IMR-90 (cell line): Measurements from ENCODE around the gene TRAF3IP1. TPM values are rescaled to one million over a fixed set of nuclear protein-coding genes. Genes with fewer than 3 reads are reported as not detected.
A peak's percentile ranks its signal among the peaks of the same experiment; 100 is the strongest.

Experiments used
- ATAC-seq: fragments of 200-7000 bp; cut with Tn5 transposase; 2 replicates; pipeline ENCODE4 v1.9.1; 2020; ENCODE audit warnings: low read depth, mild to moderate bottlenecking, moderate library complexity
- BruUV-seq: library from RNA; stranded (reverse); fragments of 400-500 nt; replicated peaks from 2 replicates; lab custom pipeline; 2021; lab: Mats Ljungman, UMichigan
- CTCF ChIA-PET: fragments of 300-600 bp; formaldehyde crosslinking; extraction: SDS; loops from one replicate; lab custom pipeline; 2021; ENCODE audit warnings: antibody characterized with exemption; lab: Yijun Ruan, JAX
- POLR2A ChIA-PET: fragments of 300-600 bp; sonication (Branson Sonifier 250); formaldehyde crosslinking; loops from one replicate; lab custom pipeline; 2022; ENCODE audit warnings: antibody characterized with exemption; ENCODE audit not compliant: unreplicated experiment; lab: Charles Lee
- DNase-seq: peaks from one replicate; pipeline ENCODE4 v3.0.0; 2013
- H2AFZ ChIP-seq: replicated peaks from 2 replicates; pipeline ENCODE3; 2013; ENCODE audit warnings: low read length, mild to moderate bottlenecking; ENCODE audit not compliant: poor library complexity
- H2AK5ac ChIP-seq: 2 replicates; pipeline ENCODE4 v1.6.1; 2013; ENCODE audit warnings: low read depth, low read length, inconsistent platforms
- H2AK9ac ChIP-seq: replicated peaks from 2 replicates; pipeline ENCODE3; 2013; ENCODE audit warnings: mild to moderate bottlenecking, low read depth, low read length, moderate library complexity; ENCODE audit not compliant: poor library complexity
- H2BK120ac ChIP-seq: 2 replicates; pipeline ENCODE4 v1.6.1; 2013; ENCODE audit warnings: low read depth, low read length, inconsistent platforms
- H2BK15ac ChIP-seq: 3 replicates; pipeline ENCODE4 v1.6.1; 2013; ENCODE audit warnings: low read depth, low read length, inconsistent platforms
- H2BK20ac ChIP-seq: 2 replicates; pipeline ENCODE4 v1.6.1; 2013; ENCODE audit warnings: low read depth, mild to moderate bottlenecking, inconsistent platforms, low read length, moderate library complexity
- H2BK5ac ChIP-seq: 2 replicates; pipeline ENCODE4 v1.6.1; 2013; ENCODE audit warnings: mild to moderate bottlenecking, low read depth, low read length, inconsistent platforms; ENCODE audit not compliant: poor library complexity, severe bottlenecking
- H3K14ac ChIP-seq: replicated peaks from 2 replicates; pipeline ENCODE4 v1.6.1; 2013; ENCODE audit warnings: low read depth, low read length, inconsistent platforms
- H3K18ac ChIP-seq: 2 replicates; pipeline ENCODE4 v1.6.1; 2013; ENCODE audit warnings: low read depth, low read length, control low read depth
- H3K23ac ChIP-seq: 2 replicates; pipeline ENCODE4 v1.6.1; 2013; ENCODE audit warnings: low read depth, low read length, inconsistent platforms
- H3K27ac ChIP-seq: 2 replicates; pipeline ENCODE4 v1.5.1; 2013; ENCODE audit warnings: mild to moderate bottlenecking, control low read depth, low read length; ENCODE audit not compliant: insufficient read depth
- H3K27me3 ChIP-seq: 2 replicates; pipeline ENCODE4 v1.6.1; 2013; ENCODE audit warnings: low read length; ENCODE audit not compliant: control insufficient read depth, insufficient read depth
- H3K36me3 ChIP-seq: 2 replicates; pipeline ENCODE4 v1.6.1; 2013; ENCODE audit warnings: low read length, mixed read lengths; ENCODE audit not compliant: control insufficient read depth, insufficient read depth
- H3K4ac ChIP-seq: 2 replicates; pipeline ENCODE4 v1.6.1; 2013; ENCODE audit warnings: low read depth, low read length, inconsistent platforms
- H3K4me1 ChIP-seq: 2 replicates; pipeline ENCODE4 v1.6.1; 2013; ENCODE audit warnings: low read length, mixed read lengths; ENCODE audit not compliant: control insufficient read depth, insufficient read depth
- H3K4me2 ChIP-seq: 2 replicates; pipeline ENCODE4 v1.6.1; 2013; ENCODE audit warnings: low read depth, mild to moderate bottlenecking, control low read depth, low read length, moderate library complexity
- H3K4me3 ChIP-seq: 2 replicates; pipeline ENCODE4 v1.5.1; 2013; ENCODE audit warnings: low read depth, mild to moderate bottlenecking, control low read depth, low read length, moderate library complexity; ENCODE audit not compliant: insufficient read depth
- H3K56ac ChIP-seq: 2 replicates; pipeline ENCODE4 v1.6.1; 2013; ENCODE audit warnings: low read length, inconsistent platforms; ENCODE audit not compliant: insufficient read depth; ENCODE audit errors: extremely low read depth
- H3K79me1 ChIP-seq, 2 experiments: 2 replicates each; pipeline ENCODE4 v1.6.1; 2013; ENCODE audit warnings: low read length in 2 of 2, inconsistent platforms in 1 of 2, low read depth in 1 of 2
- H3K9ac ChIP-seq: 2 replicates; pipeline ENCODE4 v1.6.1; 2013; ENCODE audit warnings: low read depth, low read length, control low read depth
- H3K9me1 ChIP-seq: 2 replicates; pipeline ENCODE4 v1.6.1; 2013; ENCODE audit warnings: low read length, inconsistent platforms; ENCODE audit not compliant: insufficient read depth
- H3K9me3 ChIP-seq: 2 replicates; pipeline ENCODE4 v1.6.1; 2013; ENCODE audit warnings: low read length; ENCODE audit not compliant: control insufficient read depth, insufficient read depth
- H4K20me1 ChIP-seq: 2 replicates; pipeline ENCODE4 v1.6.1; 2013; ENCODE audit warnings: low read length, inconsistent platforms; ENCODE audit not compliant: insufficient read depth
- H4K5ac ChIP-seq: 2 replicates; pipeline ENCODE4 v1.6.1; 2013; ENCODE audit warnings: mild to moderate bottlenecking, low read depth, low read length, control low read depth
- H4K8ac ChIP-seq, 2 experiments: 2 replicates each; pipeline ENCODE4 v1.6.1; 2013; ENCODE audit warnings: low read depth in 2 of 2, low read length in 2 of 2, control low read depth in 1 of 2, inconsistent platforms in 1 of 2
- H4K91ac ChIP-seq: 2 replicates; pipeline ENCODE4 v1.6.1; 2013; ENCODE audit warnings: low read depth, low read length, inconsistent platforms; ENCODE audit not compliant: insufficient read depth
- MAZ ChIP-seq: IDR thresholded peaks from 2 replicates; pipeline ENCODE4 v1.6.1; 2012; ENCODE audit warnings: low read depth, mild to moderate bottlenecking, low read length, improper control_type of control experiment, moderate library complexity, borderline replicate concordance
- NFE2L2 ChIP-seq: fragments of 150-350 bp; IDR thresholded peaks from 2 replicates; pipeline ENCODE4 v1.6.1; 2016; ENCODE audit warnings: low read depth, mild to moderate bottlenecking, low read length
- WGBS, 2 experiments: methylation state at CpG; one replicate each; pipeline versions ENCODE4 v1.1.5 to v1.1.7; 2013; ENCODE audit warnings: missing lambda C conversion rate in 2 of 2; ENCODE audit not compliant: insufficient read length in 1 of 2; ENCODE audit errors: extremely low coverage in 2 of 2; 5-methylcytosine and 5-hydroxymethylcytosine counted together
- dilution Hi-C: fragments of 300-500 bp; cut with HindIII; formaldehyde crosslinking; loops from one replicate; pipeline ENCODE4 v1.14.3; 2018; ENCODE audit warnings: low sequenced_read_pairs; ENCODE audit not compliant: unreplicated experiment
- in situ Hi-C: fragments of 300-500 bp; cut with MboI; formaldehyde crosslinking; loops from 3 replicates; pipeline ENCODE4 v1.14.3; 2019; ENCODE audit warnings: low sequenced_read_pairs, inconsistent platforms, mixed read lengths
- intact Hi-C: fragments of 100-400 bp; cut with micrococcal nuclease; formaldehyde crosslinking; loops from 2 replicates; pipeline ENCODE4 v1.10.0; 2022
- polyA plus RNA-seq, 3 experiments: library from polyadenylated mRNA; depleted of rRNA; stranded (reverse); fragments of >200 nt; gene quantifications; 2 replicates each; pipeline ENCODE4 v1.2.3, GENCODE V29; 2012; ENCODE audit warnings: low replicate concordance in 1 of 3
- total RNA-seq: library from RNA; depleted of rRNA; stranded (reverse); fragments of >200 nt; gene quantifications from 2 replicates; pipeline ENCODE4 v1.2.3, GENCODE V29; 2012
- TF ChIP-seq, protein P1 (sequence below): conservative IDR thresholded peaks from 2 replicates; pipeline ENCODE4 v1.5.1; 2012; ENCODE audit warnings: mild to moderate bottlenecking, low read depth, low read length, improper control_type of control experiment
- TF ChIP-seq, protein P2 (sequence below): fragments of 150-350 bp; IDR thresholded peaks from 2 replicates; pipeline ENCODE4 v1.6.1; 2016; ENCODE audit warnings: low read depth, mild to moderate bottlenecking, low read length, moderate library complexity, borderline replicate concordance

The TRAF3IP1 gene
- total and polyA plus RNA-seq, 2 of the 4 experiments (the other 2 are of a cell fraction): 5.9 to 8.3 TPM

DNA sequence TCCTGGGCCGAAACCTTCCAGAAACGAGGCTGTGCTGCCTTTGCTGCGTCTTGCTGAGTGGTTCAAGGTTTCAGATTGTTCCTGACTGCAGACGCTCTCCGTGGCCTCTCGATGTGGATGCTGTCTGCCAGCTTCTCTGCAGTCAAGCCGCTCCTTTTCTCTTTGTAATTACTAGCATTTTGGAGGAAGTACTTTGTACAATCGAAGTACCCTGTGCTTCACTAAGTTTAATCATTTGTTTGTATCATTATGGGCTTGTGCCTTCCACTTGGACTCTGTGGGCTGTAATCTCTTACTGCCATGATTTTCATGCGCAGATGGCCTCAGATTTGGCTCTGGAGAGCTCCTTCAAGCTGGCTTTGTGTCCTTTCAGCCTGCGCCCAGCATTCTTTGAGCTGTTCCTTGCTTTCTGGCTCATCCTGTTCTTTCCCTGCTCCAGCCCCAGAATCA lies 49.3 kb downstream of the TRAF3IP1 start:
- H3K9me3 ChIP-seq: no peaks in the 10 kb centered on the region
- H3K27me3 ChIP-seq: no peaks in the 10 kb centered on the region
- H3K18ac ChIP-seq: no peak overlapping the region
- H4K91ac ChIP-seq: no peak overlapping the region
- H2BK15ac ChIP-seq: no peak overlapping the region
- no peaks in the 10 kb centered on the region for H3K4me1 ChIP-seq
- no peak overlapping the region for H3K4me2 ChIP-seq
- no peaks in the 10 kb centered on the region; the same call in 1 of the 2 replicates for H3K9me1 ChIP-seq
- H2AFZ ChIP-seq: no peak overlapping the region
- no peak for TF ChIP-seq NFE2L2
- TF ChIP-seq MAZ: no peak
- TF ChIP-seq, protein P1, sequence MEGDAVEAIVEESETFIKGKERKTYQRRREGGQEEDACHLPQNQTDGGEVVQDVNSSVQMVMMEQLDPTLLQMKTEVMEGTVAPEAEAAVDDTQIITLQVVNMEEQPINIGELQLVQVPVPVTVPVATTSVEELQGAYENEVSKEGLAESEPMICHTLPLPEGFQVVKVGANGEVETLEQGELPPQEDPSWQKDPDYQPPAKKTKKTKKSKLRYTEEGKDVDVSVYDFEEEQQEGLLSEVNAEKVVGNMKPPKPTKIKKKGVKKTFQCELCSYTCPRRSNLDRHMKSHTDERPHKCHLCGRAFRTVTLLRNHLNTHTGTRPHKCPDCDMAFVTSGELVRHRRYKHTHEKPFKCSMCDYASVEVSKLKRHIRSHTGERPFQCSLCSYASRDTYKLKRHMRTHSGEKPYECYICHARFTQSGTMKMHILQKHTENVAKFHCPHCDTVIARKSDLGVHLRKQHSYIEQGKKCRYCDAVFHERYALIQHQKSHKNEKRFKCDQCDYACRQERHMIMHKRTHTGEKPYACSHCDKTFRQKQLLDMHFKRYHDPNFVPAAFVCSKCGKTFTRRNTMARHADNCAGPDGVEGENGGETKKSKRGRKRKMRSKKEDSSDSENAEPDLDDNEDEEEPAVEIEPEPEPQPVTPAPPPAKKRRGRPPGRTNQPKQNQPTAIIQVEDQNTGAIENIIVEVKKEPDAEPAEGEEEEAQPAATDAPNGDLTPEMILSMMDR: no peak
- TF ChIP-seq, protein P2, sequence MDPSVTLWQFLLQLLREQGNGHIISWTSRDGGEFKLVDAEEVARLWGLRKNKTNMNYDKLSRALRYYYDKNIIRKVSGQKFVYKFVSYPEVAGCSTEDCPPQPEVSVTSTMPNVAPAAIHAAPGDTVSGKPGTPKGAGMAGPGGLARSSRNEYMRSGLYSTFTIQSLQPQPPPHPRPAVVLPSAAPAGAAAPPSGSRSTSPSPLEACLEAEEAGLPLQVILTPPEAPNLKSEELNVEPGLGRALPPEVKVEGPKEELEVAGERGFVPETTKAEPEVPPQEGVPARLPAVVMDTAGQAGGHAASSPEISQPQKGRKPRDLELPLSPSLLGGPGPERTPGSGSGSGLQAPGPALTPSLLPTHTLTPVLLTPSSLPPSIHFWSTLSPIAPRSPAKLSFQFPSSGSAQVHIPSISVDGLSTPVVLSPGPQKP: no peak
- H2BK120ac ChIP-seq: no peak overlapping the region
- POLR2A ChIA-PET: no interaction called here
- BruUV-seq: no TSS peak
- intact Hi-C loops: loop anchor here (1.0 to 10.0 kb wide), 6 partner anchors 93 to 633 kb away; partner anchors contain the start of gene TWIST2
- ATAC-seq (no peak), DNase-seq (no peak)
- no peak overlapping the region for H4K5ac ChIP-seq
- no peak overlapping the region for H3K56ac ChIP-seq
- no CpG with 5 or more reads among the region's 10 CpGs for WGBS, 2 experiments
- H3K9ac ChIP-seq: no peak overlapping the region
- no peaks in the 10 kb centered on the region for H4K20me1 ChIP-seq
- in situ Hi-C loops: loop anchor here (10.0 to 25.0 kb wide), 4 partner anchors 95 to 635 kb away; no protein-coding TSS in a partner anchor
- no peak overlapping the region for H4K8ac ChIP-seq
- no peak overlapping the region for H3K23ac ChIP-seq
- dilution Hi-C loops: no loop called here
- CTCF ChIA-PET: interaction anchor here (0.6 to 1.8 kb wide), 2 partner anchors 89 to 340 kb away, joined by 4 to 5 read pairs; no protein-coding TSS in a partner anchor
- peak overlapping the region; percentile 2 for H2AK9ac ChIP-seq
- H3K79me1 ChIP-seq: no peaks in the 10 kb centered on the region
- H2BK20ac ChIP-seq: no peak overlapping the region
- no peaks in the 10 kb centered on the region for H3K36me3 ChIP-seq
- no peak overlapping the region for H3K4ac ChIP-seq
- no peak overlapping the region for H2BK5ac ChIP-seq
- no peak overlapping the region for H3K4me3 ChIP-seq
- no peak overlapping the region for H2AK5ac ChIP-seq
- H3K14ac ChIP-seq: no peak overlapping the region
- H3K27ac ChIP-seq: no peak overlapping the region
